Measurements from ENCODE around the gene HSF2BP. TPM values are rescaled to one million over a fixed set of nuclear protein-coding genes. Genes with fewer than 3 reads are reported as not detected.

Gene HSF2BP
- polyA plus RNA-seq, 1 donor (not counting 4 experiments of a cell fraction or from before 2014, with no cell fraction given) = 6.1 TPM

- TF ChIP-seq EZH2 (IDR thresholded peaks at IDR 0.05; ENCODE audit: low read length) = no peak
- no peak for TF ChIP-seq CTCF (optimal IDR thresholded peaks at IDR 0.05 in 1 of 3, IDR thresholded peaks at IDR 0.05 in 1 of 3, conservative IDR thresholded peaks at IDR 0.05 in 1 of 3; ENCODE audit: extremely low read depth in 1 of 3, insufficient read depth in 2 of 3, low read length in 3 of 3)
- H3K27ac ChIP-seq (ENCODE audit: control insufficient read depth, insufficient read depth, low read length) = no peak overlapping the region
- no peak for DNase-seq (ENCODE audit: low read depth, low spot score)
- no peaks in the 10 kb centered on the region for H4K20me1 ChIP-seq (ENCODE audit: control insufficient read depth, extremely low read depth, insufficient read depth, low read length)
- H3K9me1 ChIP-seq (ENCODE audit: control insufficient read depth, extremely low read depth, insufficient read depth, low read length) = no peaks in the 10 kb centered on the region
- H3K79me2 ChIP-seq (ENCODE audit: control insufficient read depth, insufficient read depth, low read length) = no peaks in the 10 kb centered on the region
- H3K4me3 ChIP-seq (ENCODE audit: control insufficient read depth in 2 of 3, extremely low read depth in 1 of 3, insufficient read depth in 2 of 3, low read depth in 1 of 3, low read length in 3 of 3) = no peak overlapping the region
- H3K9me3 ChIP-seq (ENCODE audit: control insufficient read depth, low read depth, low read length) = no peaks in the 10 kb centered on the region
- H2AFZ ChIP-seq (ENCODE audit: control insufficient read depth, low read length) = no peak overlapping the region
- FAIRE-seq = no peak
- H3K4me2 ChIP-seq (ENCODE audit: control insufficient read depth, extremely low read depth, insufficient read depth, low read depth, low read length) = no peak overlapping the region
- no peaks in the 10 kb centered on the region for H3K27me3 ChIP-seq (ENCODE audit: control insufficient read depth, extremely low read depth, insufficient read depth, low read length)
- H3K4me1 ChIP-seq (ENCODE audit: control insufficient read depth, extremely low read depth, insufficient read depth, low read length) = no peaks in the 10 kb centered on the region
- peaks cover 45 to 57% of the 10 kb centered on the region in 2 experiments for H3K36me3 ChIP-seq (ENCODE audit: control insufficient read depth in 2 of 2, extremely low read depth in 1 of 2, insufficient read depth in 2 of 2, low read length in 2 of 2)
- dilution Hi-C loops (cut with MboI; ENCODE audit: extremely low pct_ligation_motif_present, low sequenced_read_pairs) = no loop called here
- no peak overlapping the region for H3K9ac ChIP-seq (ENCODE audit: control insufficient read depth, extremely low read depth, insufficient read depth, low read length)
These were observed 30.5 kb upstream of the HSF2BP start for GRCh38 chr21:43689556-43690337.

- Histone ChIP-seq H3K27ac (ENCODE audit: control insufficient read depth, insufficient read depth, low read length) (no peak overlapping the region), H3K9me1 (ENCODE audit: control insufficient read depth, extremely low read depth, insufficient read depth, low read length) (no peaks in the 10 kb centered on the region), H3K27me3 (ENCODE audit: control insufficient read depth, extremely low read depth, insufficient read depth, low read length) (no peaks in the 10 kb centered on the region), H4K20me1 (ENCODE audit: control insufficient read depth, extremely low read depth, insufficient read depth, low read length) (no peaks in the 10 kb centered on the region), H3K4me3 (ENCODE audit: control insufficient read depth in 2 of 3, extremely low read depth in 1 of 3, insufficient read depth in 2 of 3, low read depth in 1 of 3, low read length in 3 of 3) (no peak overlapping the region), H3K4me1 (ENCODE audit: control insufficient read depth, extremely low read depth, insufficient read depth, low read length) (no peaks in the 10 kb centered on the region), H2AFZ (ENCODE audit: control insufficient read depth, low read length) (no peak overlapping the region), H3K36me3 (ENCODE audit: control insufficient read depth in 2 of 2, extremely low read depth in 1 of 2, insufficient read depth in 2 of 2, low read length in 2 of 2) (peaks cover 43 to 55% of the 10 kb centered on the region in 2 experiments), H3K9me3 (ENCODE audit: control insufficient read depth, low read depth, low read length) (no peaks in the 10 kb centered on the region), H3K79me2 (ENCODE audit: control insufficient read depth, insufficient read depth, low read length) (no peaks in the 10 kb centered on the region), H3K4me2 (ENCODE audit: control insufficient read depth, extremely low read depth, insufficient read depth, low read depth, low read length) (no peak overlapping the region), H3K9ac (ENCODE audit: control insufficient read depth, extremely low read depth, insufficient read depth, low read length) (no peak overlapping the region)
- TF ChIP-seq CTCF (optimal IDR thresholded peaks at IDR 0.05 in 1 of 3, IDR thresholded peaks at IDR 0.05 in 1 of 3, conservative IDR thresholded peaks at IDR 0.05 in 1 of 3; ENCODE audit: extremely low read depth in 1 of 3, insufficient read depth in 2 of 3, low read length in 3 of 3) (no peak), EZH2 (IDR thresholded peaks at IDR 0.05; ENCODE audit: low read length) (no peak)
- FAIRE-seq = no peak
- no peak for DNase-seq (ENCODE audit: low read depth, low spot score)
- dilution Hi-C loops (cut with MboI; ENCODE audit: extremely low pct_ligation_motif_present, low sequenced_read_pairs) = no loop called here
These were observed 29.6 kb upstream of the HSF2BP start for GRCh38 chr21:43688906-43689305.
